GM13977 (cell line): ENCODE measurements around the gene ATP6V0B.

Experiments
- DNase-seq: peaks from one replicate; pipeline ENCODE4 v3.0.0; 2012; ENCODE audit warnings: low spot score
- in situ Hi-C: fragments of 300-500 bp; cut with MboI; formaldehyde crosslinking; loops from one replicate; pipeline ENCODE4 v1.12.0; 2022; ENCODE audit warnings: low sequenced_read_pairs, low pct_unique_long_range_greater_than_20kb, mixed read lengths, inconsistent platforms; ENCODE audit not compliant: unreplicated experiment
- TF ChIP-seq, protein P1 (sequence below): IDR thresholded peaks from 2 replicates; pipeline ENCODE4 v1.5.1; 2012; ENCODE audit warnings: mild to moderate bottlenecking, control low read depth; ENCODE audit not compliant: insufficient read depth; ENCODE audit errors: extremely low read depth, missing control alignments

ATP6V0B gene

DNA sequence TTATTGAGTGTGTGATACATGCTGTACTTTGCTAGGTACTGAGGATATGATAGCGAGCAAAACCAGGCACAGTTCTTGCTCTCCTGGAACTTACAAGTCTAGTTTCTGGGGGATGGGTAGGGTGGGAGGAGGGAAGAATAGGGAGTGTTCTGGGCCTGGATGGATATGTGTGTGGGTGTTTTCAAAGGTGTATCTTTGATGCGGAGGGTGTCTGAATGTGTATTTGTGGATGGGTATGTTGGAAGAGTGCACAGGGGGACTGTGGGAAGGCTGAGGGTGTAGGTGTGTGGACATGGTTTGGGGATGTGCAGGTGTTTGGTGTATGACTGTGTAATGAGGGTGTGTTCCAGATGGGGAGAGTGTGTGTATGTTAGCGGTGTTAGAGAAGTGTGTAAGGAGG lies 9.4 kb upstream of the ATP6V0B start:
- no peak for DNase-seq
- in situ Hi-C loops = no loop called here
- TF ChIP-seq, protein P1, sequence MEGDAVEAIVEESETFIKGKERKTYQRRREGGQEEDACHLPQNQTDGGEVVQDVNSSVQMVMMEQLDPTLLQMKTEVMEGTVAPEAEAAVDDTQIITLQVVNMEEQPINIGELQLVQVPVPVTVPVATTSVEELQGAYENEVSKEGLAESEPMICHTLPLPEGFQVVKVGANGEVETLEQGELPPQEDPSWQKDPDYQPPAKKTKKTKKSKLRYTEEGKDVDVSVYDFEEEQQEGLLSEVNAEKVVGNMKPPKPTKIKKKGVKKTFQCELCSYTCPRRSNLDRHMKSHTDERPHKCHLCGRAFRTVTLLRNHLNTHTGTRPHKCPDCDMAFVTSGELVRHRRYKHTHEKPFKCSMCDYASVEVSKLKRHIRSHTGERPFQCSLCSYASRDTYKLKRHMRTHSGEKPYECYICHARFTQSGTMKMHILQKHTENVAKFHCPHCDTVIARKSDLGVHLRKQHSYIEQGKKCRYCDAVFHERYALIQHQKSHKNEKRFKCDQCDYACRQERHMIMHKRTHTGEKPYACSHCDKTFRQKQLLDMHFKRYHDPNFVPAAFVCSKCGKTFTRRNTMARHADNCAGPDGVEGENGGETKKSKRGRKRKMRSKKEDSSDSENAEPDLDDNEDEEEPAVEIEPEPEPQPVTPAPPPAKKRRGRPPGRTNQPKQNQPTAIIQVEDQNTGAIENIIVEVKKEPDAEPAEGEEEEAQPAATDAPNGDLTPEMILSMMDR = no peak

- TF ChIP-seq, protein P1 = no peak
- DNase-seq = no peak
- in situ Hi-C loops = no loop called here
Measured at GRCh38 chr1:43968348-43968948, 6.3 kb upstream of the ATP6V0B start.

DNA sequence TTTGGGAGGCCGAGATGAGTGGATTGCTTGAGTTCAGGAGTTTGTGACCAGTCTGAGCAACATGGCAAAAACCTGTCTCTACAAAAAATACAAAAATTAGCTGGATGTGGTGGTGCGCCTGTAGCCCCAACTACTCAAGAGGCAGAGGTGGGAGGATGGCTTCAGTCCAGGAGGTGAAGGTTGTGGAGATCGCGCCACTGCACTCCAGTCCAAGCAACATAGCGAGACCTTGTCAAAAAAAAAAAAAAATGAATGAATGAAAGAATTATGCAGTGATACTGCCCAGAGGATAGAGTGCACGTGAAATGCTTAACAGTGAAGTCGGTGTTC lies 5.4 kb upstream of the ATP6V0B start:
- DNase-seq = no peak
- in situ Hi-C loops = no loop called here
- TF ChIP-seq, protein P1 = no peak

DNA sequence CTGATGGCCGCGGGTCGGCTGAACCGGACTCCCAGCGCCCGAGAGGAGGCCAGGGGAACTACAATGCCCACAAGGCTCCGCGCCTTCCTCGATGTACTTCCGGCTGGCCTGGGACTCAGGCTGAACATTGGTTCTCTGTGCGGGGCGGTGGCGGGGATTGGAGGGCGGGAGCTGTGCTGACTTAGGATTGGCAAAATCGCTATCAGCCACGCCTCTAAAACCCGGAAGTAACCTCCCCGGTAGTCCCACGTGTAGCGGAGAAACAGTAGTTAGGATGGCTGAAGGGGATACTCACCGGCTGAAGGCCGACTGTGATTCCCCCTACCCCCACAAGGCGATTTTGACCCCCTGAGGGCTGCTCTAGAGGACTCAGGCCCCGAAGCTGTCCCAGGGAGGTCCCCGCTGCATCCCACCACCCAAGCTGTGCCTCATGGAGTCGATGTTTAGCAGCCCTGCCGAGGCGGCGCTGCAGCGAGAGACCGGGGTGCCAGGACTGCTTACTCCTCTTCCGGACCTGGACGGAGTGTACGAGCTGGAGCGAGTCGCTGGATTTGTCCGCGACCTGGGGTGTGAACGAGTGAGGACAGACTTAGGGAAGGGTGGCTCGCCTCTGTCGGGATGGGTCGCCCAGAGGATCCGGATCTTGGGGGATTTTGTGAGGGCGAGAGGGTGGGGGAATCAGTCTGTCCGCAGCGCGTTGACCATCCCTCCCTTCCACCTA lies 4.9 kb upstream of the ATP6V0B start, which contains the start of gene DPH2:
Gene DPH2 (plus strand): TSS at position 265 of the 721 bp plus-strand sequence. CDS start 166 bp downstream, at position 431.
- in situ Hi-C loops = no loop called here
- TF ChIP-seq, protein P1 = no peak
- DNase-seq = peak; percentile 98

DNA sequence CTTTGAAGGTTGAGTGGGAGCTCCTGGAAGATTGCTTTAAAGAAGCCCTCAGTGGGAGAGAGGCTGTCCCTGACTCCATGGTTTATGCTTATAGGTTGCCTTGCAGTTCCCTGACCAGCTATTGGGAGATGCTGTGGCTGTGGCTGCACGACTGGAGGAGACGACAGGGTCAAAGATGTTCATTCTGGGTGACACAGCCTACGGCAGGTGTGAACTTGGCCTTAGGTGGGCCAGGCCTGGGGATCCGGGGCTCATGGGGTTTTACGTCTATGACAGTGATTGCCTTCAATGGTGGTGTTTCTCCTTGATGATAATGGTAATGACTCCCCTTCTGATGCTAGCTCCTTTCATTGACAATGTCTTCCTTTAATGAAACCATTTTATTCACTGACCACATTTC lies 4.3 kb upstream of the ATP6V0B start:
- TF ChIP-seq, protein P1 = no peak
- in situ Hi-C loops = no loop called here
- no peak for DNase-seq

DNA sequence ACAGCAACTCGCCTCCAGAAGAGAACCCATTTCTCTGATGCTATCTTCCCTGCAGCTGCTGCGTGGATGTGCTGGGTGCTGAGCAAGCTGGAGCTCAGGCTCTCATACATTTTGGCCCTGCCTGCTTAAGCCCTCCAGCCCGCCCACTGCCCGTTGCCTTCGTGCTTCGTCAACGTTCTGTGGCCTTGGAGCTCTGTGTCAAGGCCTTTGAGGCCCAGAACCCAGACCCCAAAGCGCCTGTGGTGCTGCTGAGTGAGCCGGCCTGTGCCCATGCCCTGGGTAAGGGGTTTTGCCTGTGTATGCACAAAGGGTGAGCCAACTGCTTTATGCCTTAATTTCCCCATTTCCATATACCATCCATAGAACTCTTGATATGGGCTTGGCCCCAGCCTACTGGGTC lies 3.8 kb upstream of the ATP6V0B start:
- in situ Hi-C loops = no loop called here
- TF ChIP-seq, protein P1 = no peak
- DNase-seq = no peak
